H9 (cell line): ENCODE measurements around the gene OSGIN1. TPM values are rescaled to one million over a fixed set of nuclear protein-coding genes. Genes with fewer than 3 reads are reported as not detected.

Experiments used
- DNase-seq: peaks from one replicate; pipeline ENCODE4 v3.0.0-alpha.2; 2017
- H2AFZ ChIP-seq: one replicate; pipeline ENCODE4 v1.6.1; 2013; ENCODE audit warnings: mild to moderate bottlenecking, low read length, control low read depth, moderate library complexity
- H2AK5ac ChIP-seq: 2 replicates; pipeline ENCODE4 v1.6.1; 2013; ENCODE audit warnings: low read length, control low read depth, mixed read lengths; ENCODE audit not compliant: insufficient read length
- H2BK120ac ChIP-seq: one replicate; pipeline ENCODE4 v1.6.1; 2013; ENCODE audit warnings: low read depth, mild to moderate bottlenecking, low read length, control low read depth, inconsistent platforms; ENCODE audit not compliant: poor library complexity, severe bottlenecking
- H2BK12ac ChIP-seq: 2 replicates; pipeline ENCODE4 v1.6.1; 2013; ENCODE audit warnings: low read length, control low read depth, mixed read lengths, low read depth; ENCODE audit not compliant: insufficient read length
- H2BK15ac ChIP-seq: 2 replicates; pipeline ENCODE4 v1.6.1; 2013; ENCODE audit warnings: low read depth, low read length, control low read depth
- H2BK20ac ChIP-seq: one replicate; pipeline ENCODE4 v1.6.1; 2013; ENCODE audit warnings: low read depth, mild to moderate bottlenecking, low read length, control low read depth, inconsistent platforms; ENCODE audit not compliant: poor library complexity, severe bottlenecking
- H2BK5ac ChIP-seq: 2 replicates; pipeline ENCODE4 v1.6.1; 2013; ENCODE audit warnings: low read length, control low read depth, mixed read lengths; ENCODE audit not compliant: insufficient read length
- H3K14ac ChIP-seq: 2 replicates; pipeline ENCODE4 v1.6.1; 2013; ENCODE audit warnings: low read length, control low read depth; ENCODE audit not compliant: insufficient read depth
- H3K18ac ChIP-seq: 2 replicates; pipeline ENCODE4 v1.6.1; 2013; ENCODE audit warnings: low read depth, mild to moderate bottlenecking, mixed read lengths, low read length, control low read depth; ENCODE audit not compliant: insufficient read length
- H3K23ac ChIP-seq: 2 replicates; pipeline ENCODE4 v1.6.1; 2013; ENCODE audit warnings: low read length, control low read depth, mixed read lengths, low read depth; ENCODE audit not compliant: insufficient read length
- H3K23me2 ChIP-seq: 2 replicates; pipeline ENCODE4 v1.6.1; 2013; ENCODE audit warnings: low read depth, mild to moderate bottlenecking, mixed read lengths, low read length, control low read depth; ENCODE audit not compliant: insufficient read length, poor library complexity, severe bottlenecking
- H3K27ac ChIP-seq: 2 replicates; pipeline ENCODE4 v1.5.1; 2013; ENCODE audit warnings: low read length, control low read depth, mixed read lengths, low read depth; ENCODE audit not compliant: insufficient read length
- H3K27me3 ChIP-seq: 2 replicates; pipeline ENCODE4 v1.6.1; 2013; ENCODE audit warnings: low read length, control low read depth, inconsistent platforms; ENCODE audit not compliant: insufficient read depth
- H3K4ac ChIP-seq: 2 replicates; pipeline ENCODE4 v1.6.1; 2013; ENCODE audit warnings: low read depth, mild to moderate bottlenecking, control low read depth, inconsistent platforms, low read length, moderate library complexity
- H3K4me1 ChIP-seq: 2 replicates; pipeline ENCODE4 v1.6.1; 2013; ENCODE audit warnings: low read length, control low read depth, inconsistent platforms; ENCODE audit not compliant: insufficient read depth
- H3K4me2 ChIP-seq: 2 replicates; pipeline ENCODE4 v1.6.1; 2013; ENCODE audit warnings: low read length, control low read depth, mixed read lengths; ENCODE audit not compliant: insufficient read length, insufficient read depth
- H3K56ac ChIP-seq: 2 replicates; pipeline ENCODE4 v1.6.1; 2013; ENCODE audit warnings: low read depth, mild to moderate bottlenecking, mixed read lengths, low read length, control low read depth; ENCODE audit not compliant: insufficient read length
- H3K79me1 ChIP-seq: 2 replicates; pipeline ENCODE4 v1.6.1; 2013; ENCODE audit warnings: low read depth, mild to moderate bottlenecking, moderate library complexity, low read length, control low read depth, inconsistent platforms; ENCODE audit not compliant: insufficient read depth, poor library complexity, severe bottlenecking
- H3K79me2 ChIP-seq: 2 replicates; pipeline ENCODE4 v1.6.1; 2013; ENCODE audit warnings: low read length, control low read depth, inconsistent platforms; ENCODE audit not compliant: insufficient read depth
- H3K9ac ChIP-seq: 2 replicates; pipeline ENCODE4 v1.6.1; 2013; ENCODE audit warnings: low read length, control low read depth, mixed read lengths; ENCODE audit not compliant: insufficient read length; ENCODE audit errors: extremely low read depth
- H3K9me3 ChIP-seq: one replicate; pipeline ENCODE4 v1.6.1; 2013; ENCODE audit warnings: low read depth, low read length, inconsistent platforms; ENCODE audit not compliant: control insufficient read depth
- H3T11ph ChIP-seq: one replicate; pipeline ENCODE4 v1.6.1; 2013; ENCODE audit warnings: mild to moderate bottlenecking, low read length, control low read depth, inconsistent platforms
- H4K20me1 ChIP-seq: one replicate; pipeline ENCODE4 v1.6.1; 2013; ENCODE audit not compliant: control insufficient read depth, insufficient read length, insufficient read depth
- H4K5ac ChIP-seq: 2 replicates; pipeline ENCODE4 v1.6.1; 2013; ENCODE audit warnings: low read depth, mild to moderate bottlenecking, mixed read lengths, low read length, control low read depth; ENCODE audit not compliant: insufficient read length
- H4K8ac ChIP-seq: replicated peaks from 2 replicates; pipeline ENCODE4 v1.6.1; 2013; ENCODE audit warnings: low read length, control low read depth, mixed read lengths, low read depth; ENCODE audit not compliant: insufficient read length
- H4K91ac ChIP-seq: 2 replicates; pipeline ENCODE4 v1.6.1; 2013; ENCODE audit warnings: low read depth, mild to moderate bottlenecking, moderate library complexity, mixed read lengths, low read length, control low read depth; ENCODE audit not compliant: insufficient read length
- H3K27ac Mint-ChIP-seq, 3 experiments: 2 replicates in 2 of 3; 3 replicates in 1 of 3; pipeline ENCODE4 v1.8.0; 2020 to 2021; ENCODE audit warnings: mixed read lengths in 3 of 3, mild to moderate bottlenecking in 1 of 3, moderate library complexity in 1 of 3
- H3K27me3 Mint-ChIP-seq: 2 replicates; pipeline ENCODE4 v1.8.0; 2021; ENCODE audit warnings: low read depth, mild to moderate bottlenecking, moderate library complexity, mixed read lengths
- H3K36me3 Mint-ChIP-seq, 3 experiments: 2 replicates in 2 of 3; 3 replicates in 1 of 3; pipeline ENCODE4 v1.8.0; 2020 to 2021; ENCODE audit warnings: low read depth in 3 of 3, mixed read lengths in 3 of 3; ENCODE audit not compliant: insufficient read depth in 1 of 3
- H3K4me1 Mint-ChIP-seq, 2 experiments: 2 replicates each; pipeline ENCODE4 v1.8.0; 2020; ENCODE audit warnings: mixed read lengths in 2 of 2
- H3K4me3 Mint-ChIP-seq, 2 experiments: 2 replicates in 1 of 2; 3 replicates in 1 of 2; pipeline ENCODE4 v1.8.0; 2020 to 2021; ENCODE audit warnings: mild to moderate bottlenecking in 2 of 2, mixed read lengths in 2 of 2, moderate library complexity in 1 of 2
- H3K9me3 Mint-ChIP-seq, 2 experiments: 2 replicates in 1 of 2; 3 replicates in 1 of 2; pipeline ENCODE4 v1.8.0; 2020; ENCODE audit warnings: mild to moderate bottlenecking in 2 of 2, mixed read lengths in 2 of 2, moderate library complexity in 1 of 2
- CTCF ChIP-seq: fragments of 200-600 bp; sonication (generic); conservative IDR thresholded peaks from 3 replicates; pipeline ENCODE4 v1.8.0; 2021; ENCODE audit warnings: antibody characterized with exemption, mild to moderate bottlenecking
- WGBS: extraction: QIAGEN DNeasy Blood & Tissue Kit; methylation state at CpG from one replicate; pipeline ENCODE4 v1.1.7; 2013; ENCODE audit warnings: missing lambda C conversion rate, low lambda C conversion rate, mixed read lengths; ENCODE audit not compliant: insufficient read length; ENCODE audit errors: extremely low coverage; 5-methylcytosine and 5-hydroxymethylcytosine counted together
- total RNA-seq: library from RNA; stranded (reverse); gene quantifications from 2 replicates; pipeline ENCODE4 v1.2.1, GENCODE V29; 2021

The OSGIN1 gene
- total RNA-seq, 1 experiment from 2014 or later: 0.63 TPM

- H2AK5ac ChIP-seq: no peak overlapping the region
- Mint-ChIP-seq H3K36me3 (peaks cover 0 to 8% (median 6%) of the 10 kb centered on the region in 3 experiments; a peak in 4 of 7 replicates), H3K27ac (no peak overlapping the region), H3K9me3 (no peaks in the 10 kb centered on the region), H3K27me3 (peaks cover 12% of the 10 kb centered on the region), H3K4me3 (no peak overlapping the region), H3K4me1 (peaks cover 5 to 16% of the 10 kb centered on the region in 2 experiments)
- H3K9ac ChIP-seq: no peak overlapping the region
- H4K8ac ChIP-seq: no peak overlapping the region
- no peak overlapping the region for H2BK20ac ChIP-seq
- no peak overlapping the region for H2BK12ac ChIP-seq
- no peak overlapping the region for H2BK5ac ChIP-seq
- H3K4ac ChIP-seq: no peak overlapping the region
- H3K23me2 ChIP-seq: no peaks in the 10 kb centered on the region
- no peak for TF ChIP-seq CTCF
- no peaks in the 10 kb centered on the region for H3K9me3 ChIP-seq
- no peak overlapping the region for H3K18ac ChIP-seq
- H3K56ac ChIP-seq: no peak overlapping the region
- H3K23ac ChIP-seq: no peak overlapping the region
- DNase-seq: no peak
- WGBS: no CpG with 5 or more reads among the region's 2 CpGs
- no peak overlapping the region for H4K91ac ChIP-seq
- no peak overlapping the region for H4K5ac ChIP-seq
- no peak overlapping the region for H2AFZ ChIP-seq
- H3K14ac ChIP-seq: no peak overlapping the region
- no peaks in the 10 kb centered on the region for H3K79me2 ChIP-seq
- H3K27me3 ChIP-seq: no peaks in the 10 kb centered on the region
- no peak overlapping the region for H2BK120ac ChIP-seq
- H3K4me2 ChIP-seq: no peak overlapping the region
- no peaks in the 10 kb centered on the region for H3K4me1 ChIP-seq
- no peaks in the 10 kb centered on the region for H3K79me1 ChIP-seq
- H4K20me1 ChIP-seq: no peaks in the 10 kb centered on the region
- no peak overlapping the region for H2BK15ac ChIP-seq
- H3K27ac ChIP-seq: no peak overlapping the region
- H3T11ph ChIP-seq: no peak overlapping the region
These were observed 15.8 kb upstream of the OSGIN1 start for GRCh38 chr16:83937267-83937666.
